ENCODE measurements around the gene RPN1.
A peak's percentile ranks its signal among the peaks of the same experiment; 100 is the strongest.

Gene RPN1

GRCh38 chr3:128653383-128653992 lies 2.9 kb upstream of the RPN1 start:
- DNase-seq (ENCODE audit: low read depth in 1 of 2, low spot score in 1 of 2), result peak in 1 of 2 donors; percentile 25

GRCh38 chr3:128648940-128649663 lies 1.5 kb downstream of the RPN1 start:
- DNase-seq (ENCODE audit: low read depth in 1 of 2, low spot score in 1 of 2), result no peak

- DNase-seq (ENCODE audit: low read depth in 1 of 2, low spot score in 1 of 2), result no peak
These were observed 2.2 kb downstream of the RPN1 start for GRCh38 chr3:128648402-128648801.

GRCh38 chr3:128647307-128647706 lies 3.3 kb downstream of the RPN1 start:
- DNase-seq (ENCODE audit: low read depth in 1 of 2, low spot score in 1 of 2), result no peak

GRCh38 chr3:128634075-128634611 lies 16.5 kb downstream of the RPN1 start:
- no peak for DNase-seq (ENCODE audit: low read depth in 1 of 2, low spot score in 1 of 2)

GRCh38 chr3:128632301-128632700 lies 18.3 kb downstream of the RPN1 start:
- DNase-seq (ENCODE audit: low read depth in 1 of 2, low spot score in 1 of 2), result no peak

- DNase-seq (ENCODE audit: low read depth in 1 of 2, low spot score in 1 of 2), result no peak
These were observed 20.7 kb downstream of the RPN1 start for GRCh38 chr3:128629936-128630335.

- no peak for DNase-seq (ENCODE audit: low read depth in 1 of 2, low spot score in 1 of 2)
These were observed 25.1 kb downstream of the RPN1 start for GRCh38 chr3:128625409-128625945.

- DNase-seq (ENCODE audit: low read depth in 1 of 2, low spot score in 1 of 2), result no peak
These were observed 26.0 kb downstream of the RPN1 start for GRCh38 chr3:128624526-128625138.

GRCh38 chr3:128623762-128624176 lies 26.8 kb downstream of the RPN1 start:
- DNase-seq (ENCODE audit: low read depth in 1 of 2, low spot score in 1 of 2), result no peak

GRCh38 chr3:128621931-128622330 lies 28.7 kb downstream of the RPN1 start:
- no peak for DNase-seq (ENCODE audit: low read depth in 1 of 2, low spot score in 1 of 2)

- DNase-seq (ENCODE audit: low read depth in 1 of 2, low spot score in 1 of 2), result no peak
These were observed 29.4 kb downstream of the RPN1 start for GRCh38 chr3:128621234-128621633.

- no peak for DNase-seq (ENCODE audit: low read depth in 1 of 2, low spot score in 1 of 2)
These were observed 30.3 kb downstream of the RPN1 start for GRCh38 chr3:128620268-128620691.

- DNase-seq (ENCODE audit: low read depth in 1 of 2, low spot score in 1 of 2), result peak in 1 of 2 donors; percentile 40
These were observed 31.3 kb downstream of the RPN1 start for GRCh38 chr3:128619146-128619890.

- DNase-seq (ENCODE audit: low read depth in 1 of 2, low spot score in 1 of 2), result no peak
These were observed 32.3 kb downstream of the RPN1 start for GRCh38 chr3:128618398-128618726.

GRCh38 chr3:128617557-128618397 lies 32.8 kb downstream of the RPN1 start:
- peak; percentile 98 for DNase-seq (ENCODE audit: low read depth in 1 of 2, low spot score in 1 of 2)

GRCh38 chr3:128617270-128617556 lies 33.4 kb downstream of the RPN1 start:
- DNase-seq (ENCODE audit: low read depth in 1 of 2, low spot score in 1 of 2), result no peak

- no peak for DNase-seq (ENCODE audit: low read depth in 1 of 2, low spot score in 1 of 2)
These were observed 33.9 kb downstream of the RPN1 start for GRCh38 chr3:128616516-128617269.

GRCh38 chr3:128614076-128614475 lies 36.5 kb downstream of the RPN1 start:
- no peak for DNase-seq (ENCODE audit: low read depth in 1 of 2, low spot score in 1 of 2)

Data from activated CD4-positive, alpha-beta T cell treated with anti-CD3 and anti-CD28 coated beads, Interleukin-2, amount 50 U/mL, for 24 hours (primary cell).